Measurements from ENCODE around the gene E4F1. TPM values are rescaled to one million over a fixed set of nuclear protein-coding genes. Genes with fewer than 3 reads are reported as not detected.

The E4F1 gene
- total and polyA plus RNA-seq, 4 donors: 4.4 to 19.1 (median 13.7) TPM

DNA sequence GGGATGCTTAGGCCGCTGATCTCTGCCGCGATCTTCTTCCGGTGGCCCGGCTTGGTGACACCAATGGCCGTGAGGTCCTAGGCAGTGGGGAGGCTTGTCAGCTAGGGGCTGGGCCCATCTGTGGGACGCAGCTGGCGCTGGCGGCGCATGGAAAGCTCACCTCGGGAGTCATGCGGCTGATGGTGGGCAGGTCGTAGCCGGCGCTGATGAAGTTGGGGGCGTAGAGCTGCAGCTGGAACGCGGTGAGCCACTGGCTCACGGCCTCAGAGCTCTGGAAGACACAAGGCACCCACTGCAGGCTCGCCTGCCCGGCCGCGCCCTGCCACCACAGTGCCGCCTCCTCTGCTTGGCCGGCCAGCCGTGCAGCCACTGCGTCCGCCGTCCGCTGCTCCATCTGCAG lies 39.7 kb upstream of the E4F1 start (continued):
- TF ChIP-seq, protein P1, sequence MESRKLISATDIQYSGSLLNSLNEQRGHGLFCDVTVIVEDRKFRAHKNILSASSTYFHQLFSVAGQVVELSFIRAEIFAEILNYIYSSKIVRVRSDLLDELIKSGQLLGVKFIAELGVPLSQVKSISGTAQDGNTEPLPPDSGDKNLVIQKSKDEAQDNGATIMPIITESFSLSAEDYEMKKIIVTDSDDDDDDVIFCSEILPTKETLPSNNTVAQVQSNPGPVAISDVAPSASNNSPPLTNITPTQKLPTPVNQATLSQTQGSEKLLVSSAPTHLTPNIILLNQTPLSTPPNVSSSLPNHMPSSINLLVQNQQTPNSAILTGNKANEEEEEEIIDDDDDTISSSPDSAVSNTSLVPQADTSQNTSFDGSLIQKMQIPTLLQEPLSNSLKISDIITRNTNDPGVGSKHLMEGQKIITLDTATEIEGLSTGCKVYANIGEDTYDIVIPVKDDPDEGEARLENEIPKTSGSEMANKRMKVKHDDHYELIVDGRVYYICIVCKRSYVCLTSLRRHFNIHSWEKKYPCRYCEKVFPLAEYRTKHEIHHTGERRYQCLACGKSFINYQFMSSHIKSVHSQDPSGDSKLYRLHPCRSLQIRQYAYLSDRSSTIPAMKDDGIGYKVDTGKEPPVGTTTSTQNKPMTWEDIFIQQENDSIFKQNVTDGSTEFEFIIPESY (IDR thresholded peaks at IDR 0.05): no peak

DNA sequence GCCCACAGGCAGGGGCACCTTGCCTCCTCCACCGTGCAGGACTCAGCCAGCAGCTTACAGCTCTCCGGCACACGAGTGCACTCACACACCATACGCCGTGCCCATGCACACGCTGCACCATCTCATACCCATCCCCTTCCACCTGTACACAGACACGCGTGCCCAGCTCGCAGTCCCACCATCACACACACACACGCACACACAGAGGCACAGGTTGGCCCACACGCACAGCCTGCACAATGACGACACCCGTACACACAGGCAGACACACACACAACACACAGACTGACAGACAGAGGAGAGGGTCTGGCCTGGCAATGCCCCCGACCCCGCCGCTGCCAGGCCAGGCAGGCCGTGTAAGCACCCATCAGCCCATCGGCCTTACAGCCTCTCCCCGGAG lies 39.0 kb upstream of the E4F1 start:
- Histone ChIP-seq H3K4me3 (ENCODE audit: low read depth in 1 of 3, low read length in 3 of 3) (no peak overlapping the region), H3K4me1 (ENCODE audit: control insufficient read depth in 4 of 4, insufficient read depth in 4 of 4, low read length in 3 of 4) (no peaks in the 10 kb centered on the region), H3K36me3 (ENCODE audit: control insufficient read depth in 4 of 4, insufficient read depth in 3 of 4, low read depth in 1 of 4, low read length in 3 of 4) (no peaks in the 10 kb centered on the region), H3K9me3 (ENCODE audit: control insufficient read depth in 4 of 4, low read length in 3 of 4) (no peaks in the 10 kb centered on the region), H3K27me3 (ENCODE audit: control insufficient read depth in 4 of 4, insufficient read depth in 4 of 4, low read length in 3 of 4) (no peaks in the 10 kb centered on the region), H3K9ac (ENCODE audit: low read depth in 1 of 2, low read length in 2 of 2) (no peak overlapping the region), H3K27ac (ENCODE audit: low read depth in 1 of 2, low read length in 2 of 2) (no peak overlapping the region)
- WGBS: 88% methylated on average over 19 of the region's 19 CpGs
- no peak for DNase-seq (ENCODE audit: low spot score)
- TF ChIP-seq HNF4A (conservative IDR thresholded peaks at IDR 0.05): no peak
- TF ChIP-seq YY1 (IDR thresholded peaks at IDR 0.05): no peak
- TF ChIP-seq, protein P2, sequence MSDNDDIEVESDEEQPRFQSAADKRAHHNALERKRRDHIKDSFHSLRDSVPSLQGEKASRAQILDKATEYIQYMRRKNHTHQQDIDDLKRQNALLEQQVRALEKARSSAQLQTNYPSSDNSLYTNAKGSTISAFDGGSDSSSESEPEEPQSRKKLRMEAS (IDR thresholded peaks at IDR 0.05): no peak
- TF ChIP-seq SP1 (IDR thresholded peaks at IDR 0.05): no peak

DNA sequence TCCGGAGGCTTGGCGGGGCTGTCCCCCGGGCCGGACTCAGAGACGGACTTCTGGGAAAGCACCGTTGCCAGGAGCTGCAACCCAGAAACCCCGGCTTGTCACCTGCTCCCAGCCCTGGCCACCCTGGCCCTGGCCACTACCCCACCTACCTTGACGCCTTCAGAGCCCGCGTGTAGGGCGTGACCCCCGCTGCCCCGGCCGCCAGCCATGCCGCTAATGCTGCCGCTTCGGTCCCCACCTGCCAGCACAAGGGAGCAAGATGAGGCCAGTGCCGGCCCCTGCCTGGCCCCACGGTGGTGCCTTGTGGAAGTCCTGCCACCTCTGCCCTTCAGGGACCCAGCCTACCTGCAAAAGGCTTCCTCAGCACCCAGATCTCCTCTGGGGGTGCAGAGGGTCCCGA lies 38.4 kb upstream of the E4F1 start:
- no peak overlapping the region for H3K4me3 ChIP-seq (ENCODE audit: low read depth in 1 of 3, low read length in 3 of 3)
- 78% methylated on average over 20 of the region's 20 CpGs for WGBS
- no peaks in the 10 kb centered on the region for H3K9me3 ChIP-seq (ENCODE audit: control insufficient read depth in 4 of 4, low read length in 3 of 4)
- no peaks in the 10 kb centered on the region for H3K4me1 ChIP-seq (ENCODE audit: control insufficient read depth in 4 of 4, insufficient read depth in 4 of 4, low read length in 3 of 4)
- TF ChIP-seq RAD21 (IDR thresholded peaks at IDR 0.05) (no peak), TAF1 (conservative IDR thresholded peaks at IDR 0.05) (no peak), NR2F2 (IDR thresholded peaks at IDR 0.05) (no peak), SP1 (IDR thresholded peaks at IDR 0.05) (no peak)
- TF ChIP-seq, protein P3, sequence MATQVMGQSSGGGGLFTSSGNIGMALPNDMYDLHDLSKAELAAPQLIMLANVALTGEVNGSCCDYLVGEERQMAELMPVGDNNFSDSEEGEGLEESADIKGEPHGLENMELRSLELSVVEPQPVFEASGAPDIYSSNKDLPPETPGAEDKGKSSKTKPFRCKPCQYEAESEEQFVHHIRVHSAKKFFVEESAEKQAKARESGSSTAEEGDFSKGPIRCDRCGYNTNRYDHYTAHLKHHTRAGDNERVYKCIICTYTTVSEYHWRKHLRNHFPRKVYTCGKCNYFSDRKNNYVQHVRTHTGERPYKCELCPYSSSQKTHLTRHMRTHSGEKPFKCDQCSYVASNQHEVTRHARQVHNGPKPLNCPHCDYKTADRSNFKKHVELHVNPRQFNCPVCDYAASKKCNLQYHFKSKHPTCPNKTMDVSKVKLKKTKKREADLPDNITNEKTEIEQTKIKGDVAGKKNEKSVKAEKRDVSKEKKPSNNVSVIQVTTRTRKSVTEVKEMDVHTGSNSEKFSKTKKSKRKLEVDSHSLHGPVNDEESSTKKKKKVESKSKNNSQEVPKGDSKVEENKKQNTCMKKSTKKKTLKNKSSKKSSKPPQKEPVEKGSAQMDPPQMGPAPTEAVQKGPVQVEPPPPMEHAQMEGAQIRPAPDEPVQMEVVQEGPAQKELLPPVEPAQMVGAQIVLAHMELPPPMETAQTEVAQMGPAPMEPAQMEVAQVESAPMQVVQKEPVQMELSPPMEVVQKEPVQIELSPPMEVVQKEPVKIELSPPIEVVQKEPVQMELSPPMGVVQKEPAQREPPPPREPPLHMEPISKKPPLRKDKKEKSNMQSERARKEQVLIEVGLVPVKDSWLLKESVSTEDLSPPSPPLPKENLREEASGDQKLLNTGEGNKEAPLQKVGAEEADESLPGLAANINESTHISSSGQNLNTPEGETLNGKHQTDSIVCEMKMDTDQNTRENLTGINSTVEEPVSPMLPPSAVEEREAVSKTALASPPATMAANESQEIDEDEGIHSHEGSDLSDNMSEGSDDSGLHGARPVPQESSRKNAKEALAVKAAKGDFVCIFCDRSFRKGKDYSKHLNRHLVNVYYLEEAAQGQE (IDR thresholded peaks at IDR 0.05): no peak
- TF ChIP-seq, protein P4, sequence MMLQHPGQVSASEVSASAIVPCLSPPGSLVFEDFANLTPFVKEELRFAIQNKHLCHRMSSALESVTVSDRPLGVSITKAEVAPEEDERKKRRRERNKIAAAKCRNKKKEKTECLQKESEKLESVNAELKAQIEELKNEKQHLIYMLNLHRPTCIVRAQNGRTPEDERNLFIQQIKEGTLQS (IDR thresholded peaks at IDR 0.05): no peak
- H3K27ac ChIP-seq (ENCODE audit: low read depth in 1 of 2, low read length in 2 of 2): no peak overlapping the region
- H3K36me3 ChIP-seq (ENCODE audit: control insufficient read depth in 4 of 4, insufficient read depth in 3 of 4, low read depth in 1 of 4, low read length in 3 of 4): no peaks in the 10 kb centered on the region
- DNase-seq (ENCODE audit: low spot score): no peak
- H3K9ac ChIP-seq (ENCODE audit: low read depth in 1 of 2, low read length in 2 of 2): no peak overlapping the region
- no peaks in the 10 kb centered on the region for H3K27me3 ChIP-seq (ENCODE audit: control insufficient read depth in 4 of 4, insufficient read depth in 4 of 4, low read length in 3 of 4)

DNA sequence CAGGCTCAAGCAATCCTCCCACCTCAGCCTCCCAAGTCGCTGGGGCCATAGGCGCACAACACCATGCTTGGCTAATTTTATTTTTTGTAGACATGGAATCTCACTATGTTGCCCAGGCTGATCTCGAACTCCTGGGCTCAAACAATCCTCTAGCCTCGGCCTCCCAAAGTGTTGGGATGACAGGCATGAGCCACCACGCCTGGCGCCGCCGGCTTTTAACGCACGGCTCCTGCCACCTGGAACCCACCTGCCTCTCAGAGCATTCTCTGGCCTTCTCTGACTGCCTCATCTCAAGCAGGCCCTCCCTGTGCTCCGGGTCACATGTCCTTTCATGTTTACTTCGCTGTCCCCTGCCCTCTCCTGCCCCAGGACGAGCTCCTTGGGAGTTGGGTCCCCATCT lies 37.3 kb upstream of the E4F1 start:
- no peak overlapping the region for H3K9ac ChIP-seq (ENCODE audit: low read depth in 1 of 2, low read length in 2 of 2)
- no peak overlapping the region for H3K27ac ChIP-seq (ENCODE audit: low read depth in 1 of 2, low read length in 2 of 2)
- DNase-seq (ENCODE audit: low spot score): no peak
- H3K27me3 ChIP-seq (ENCODE audit: control insufficient read depth in 4 of 4, insufficient read depth in 4 of 4, low read length in 3 of 4): no peaks in the 10 kb centered on the region
- no peaks in the 10 kb centered on the region for H3K9me3 ChIP-seq (ENCODE audit: control insufficient read depth in 4 of 4, low read length in 3 of 4)
- no peaks in the 10 kb centered on the region for H3K4me1 ChIP-seq (ENCODE audit: control insufficient read depth in 4 of 4, insufficient read depth in 4 of 4, low read length in 3 of 4)
- TF ChIP-seq, protein P5, sequence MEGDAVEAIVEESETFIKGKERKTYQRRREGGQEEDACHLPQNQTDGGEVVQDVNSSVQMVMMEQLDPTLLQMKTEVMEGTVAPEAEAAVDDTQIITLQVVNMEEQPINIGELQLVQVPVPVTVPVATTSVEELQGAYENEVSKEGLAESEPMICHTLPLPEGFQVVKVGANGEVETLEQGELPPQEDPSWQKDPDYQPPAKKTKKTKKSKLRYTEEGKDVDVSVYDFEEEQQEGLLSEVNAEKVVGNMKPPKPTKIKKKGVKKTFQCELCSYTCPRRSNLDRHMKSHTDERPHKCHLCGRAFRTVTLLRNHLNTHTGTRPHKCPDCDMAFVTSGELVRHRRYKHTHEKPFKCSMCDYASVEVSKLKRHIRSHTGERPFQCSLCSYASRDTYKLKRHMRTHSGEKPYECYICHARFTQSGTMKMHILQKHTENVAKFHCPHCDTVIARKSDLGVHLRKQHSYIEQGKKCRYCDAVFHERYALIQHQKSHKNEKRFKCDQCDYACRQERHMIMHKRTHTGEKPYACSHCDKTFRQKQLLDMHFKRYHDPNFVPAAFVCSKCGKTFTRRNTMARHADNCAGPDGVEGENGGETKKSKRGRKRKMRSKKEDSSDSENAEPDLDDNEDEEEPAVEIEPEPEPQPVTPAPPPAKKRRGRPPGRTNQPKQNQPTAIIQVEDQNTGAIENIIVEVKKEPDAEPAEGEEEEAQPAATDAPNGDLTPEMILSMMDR (IDR thresholded peaks at IDR 0.05; ENCODE audit: low read depth, low read length, missing input control): no peak
- TF ChIP-seq RAD21 (IDR thresholded peaks at IDR 0.05): no peak
- no peak overlapping the region for H3K4me3 ChIP-seq (ENCODE audit: low read depth in 1 of 3, low read length in 3 of 3)
- H3K36me3 ChIP-seq (ENCODE audit: control insufficient read depth in 4 of 4, insufficient read depth in 3 of 4, low read depth in 1 of 4, low read length in 3 of 4): no peaks in the 10 kb centered on the region
- WGBS: 94% methylated on average over 13 of the region's 13 CpGs
